Stomach (tissue), 4 donors: ENCODE data around the gene SPRR2B.
"Not testable (repeated sequence)": the region's sequence is repeated elsewhere in the genome, so short reads cannot be mapped to it uniquely, and the experiment has no call there.

ENCODE experiments used
- EP300 ChIP-seq: sonication (generic); formaldehyde crosslinking; IDR thresholded peaks from one replicate; pipeline ENCODE4 v1.6.1; 2017; ENCODE audit warnings: antibody characterized with exemption
- POLR2A ChIP-seq, 4 donors: fragments of 450-650 bp; IDR thresholded peaks; one replicate each; pipeline ENCODE4 v1.6.1; 2016; ENCODE audit warnings: antibody characterized with exemption in 4 of 4, control low read depth in 2 of 4, mild to moderate bottlenecking in 1 of 4, moderate library complexity in 1 of 4
- TF ChIP-seq, protein P1 (sequence below), 7 experiments: fragments of 450-650 bp in 4 of 7; fragments of 200-600 bp in 3 of 7; sonication (generic) in 3 of 7; IDR thresholded peaks; one replicate each; pipeline ENCODE4 v1.5.1; 2016 to 2019; ENCODE audit warnings: antibody characterized with exemption in 7 of 7, control low read depth in 2 of 7, mild to moderate bottlenecking in 1 of 7

GRCh38 chr1:153021829-153022228 lies 49.6 kb downstream of the SPRR2B start:
- TF ChIP-seq, protein P1, sequence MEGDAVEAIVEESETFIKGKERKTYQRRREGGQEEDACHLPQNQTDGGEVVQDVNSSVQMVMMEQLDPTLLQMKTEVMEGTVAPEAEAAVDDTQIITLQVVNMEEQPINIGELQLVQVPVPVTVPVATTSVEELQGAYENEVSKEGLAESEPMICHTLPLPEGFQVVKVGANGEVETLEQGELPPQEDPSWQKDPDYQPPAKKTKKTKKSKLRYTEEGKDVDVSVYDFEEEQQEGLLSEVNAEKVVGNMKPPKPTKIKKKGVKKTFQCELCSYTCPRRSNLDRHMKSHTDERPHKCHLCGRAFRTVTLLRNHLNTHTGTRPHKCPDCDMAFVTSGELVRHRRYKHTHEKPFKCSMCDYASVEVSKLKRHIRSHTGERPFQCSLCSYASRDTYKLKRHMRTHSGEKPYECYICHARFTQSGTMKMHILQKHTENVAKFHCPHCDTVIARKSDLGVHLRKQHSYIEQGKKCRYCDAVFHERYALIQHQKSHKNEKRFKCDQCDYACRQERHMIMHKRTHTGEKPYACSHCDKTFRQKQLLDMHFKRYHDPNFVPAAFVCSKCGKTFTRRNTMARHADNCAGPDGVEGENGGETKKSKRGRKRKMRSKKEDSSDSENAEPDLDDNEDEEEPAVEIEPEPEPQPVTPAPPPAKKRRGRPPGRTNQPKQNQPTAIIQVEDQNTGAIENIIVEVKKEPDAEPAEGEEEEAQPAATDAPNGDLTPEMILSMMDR (IDR thresholded peaks at IDR 0.05) = not testable (repeated sequence)
- not testable (repeated sequence) for TF ChIP-seq EP300; POLR2A (IDR thresholded peaks at IDR 0.05)
